Measurements from ENCODE around the gene SORBS2. TPM values are rescaled to one million over a fixed set of nuclear protein-coding genes. Genes with fewer than 3 reads are reported as not detected.

SORBS2 gene
- total and polyA plus RNA-seq, 4 donors = 11.2 to 70.4 (median 26.4) TPM

GRCh38 chr4:185839194-185839712, 27.3 kb upstream of the SORBS2 start:
- peak; percentile 38 to 55 (median 48) for DNase-seq

GRCh38 chr4:185838514-185839193, 26.7 kb upstream of the SORBS2 start:
- DNase-seq = no peak
- H3K9me3 ChIP-seq (ENCODE audit: control insufficient read depth in 4 of 4, insufficient read depth in 3 of 4, low read length in 3 of 4) = no peaks in the 10 kb centered on the region
- no peaks in the 10 kb centered on the region for H3K36me3 ChIP-seq (ENCODE audit: control insufficient read depth in 4 of 4, insufficient read depth in 4 of 4, low read length in 4 of 4)
- no peak overlapping the region for H3K4me3 ChIP-seq
- H3K27me3 ChIP-seq (ENCODE audit: control insufficient read depth in 3 of 3, insufficient read depth in 3 of 3, low read length in 2 of 3) = no peaks in the 10 kb centered on the region
- peak overlapping the region; percentile 21 to 80 for H3K27ac ChIP-seq (ENCODE audit: low read depth in 1 of 2, low read length in 1 of 2)
- peaks cover 0 to 26% (median 16%) of the 10 kb centered on the region in 5 donors for H3K4me1 ChIP-seq (ENCODE audit: control insufficient read depth in 5 of 5, insufficient read depth in 5 of 5, low read length in 5 of 5)
- TF ChIP-seq, protein P1, sequence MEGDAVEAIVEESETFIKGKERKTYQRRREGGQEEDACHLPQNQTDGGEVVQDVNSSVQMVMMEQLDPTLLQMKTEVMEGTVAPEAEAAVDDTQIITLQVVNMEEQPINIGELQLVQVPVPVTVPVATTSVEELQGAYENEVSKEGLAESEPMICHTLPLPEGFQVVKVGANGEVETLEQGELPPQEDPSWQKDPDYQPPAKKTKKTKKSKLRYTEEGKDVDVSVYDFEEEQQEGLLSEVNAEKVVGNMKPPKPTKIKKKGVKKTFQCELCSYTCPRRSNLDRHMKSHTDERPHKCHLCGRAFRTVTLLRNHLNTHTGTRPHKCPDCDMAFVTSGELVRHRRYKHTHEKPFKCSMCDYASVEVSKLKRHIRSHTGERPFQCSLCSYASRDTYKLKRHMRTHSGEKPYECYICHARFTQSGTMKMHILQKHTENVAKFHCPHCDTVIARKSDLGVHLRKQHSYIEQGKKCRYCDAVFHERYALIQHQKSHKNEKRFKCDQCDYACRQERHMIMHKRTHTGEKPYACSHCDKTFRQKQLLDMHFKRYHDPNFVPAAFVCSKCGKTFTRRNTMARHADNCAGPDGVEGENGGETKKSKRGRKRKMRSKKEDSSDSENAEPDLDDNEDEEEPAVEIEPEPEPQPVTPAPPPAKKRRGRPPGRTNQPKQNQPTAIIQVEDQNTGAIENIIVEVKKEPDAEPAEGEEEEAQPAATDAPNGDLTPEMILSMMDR (IDR thresholded peaks at IDR 0.05; ENCODE audit: control extremely low read depth, extremely low read depth) = no peak
- H3K9ac ChIP-seq (ENCODE audit: insufficient read depth in 1 of 2, low read length in 2 of 2) = no peak overlapping the region
- 88 to 91% methylated on average over 11 of the region's 11 CpGs for WGBS, 2 donors
- ATAC-seq (ENCODE audit: insufficient read depth, low FRiP score) = no peak

More at GRCh38 chr4:185839194-185839712, 27.3 kb upstream of the SORBS2 start:
- H3K27me3 ChIP-seq (ENCODE audit: control insufficient read depth in 3 of 3, insufficient read depth in 3 of 3, low read length in 2 of 3) = no peaks in the 10 kb centered on the region
- H3K4me1 ChIP-seq (ENCODE audit: control insufficient read depth in 5 of 5, insufficient read depth in 5 of 5, low read length in 5 of 5) = peaks cover 0 to 26% (median 16%) of the 10 kb centered on the region in 5 donors
- H3K27ac ChIP-seq (ENCODE audit: low read depth in 1 of 2, low read length in 1 of 2) = peak overlapping the region in 1 of 2 donors; percentile 95
- H3K4me3 ChIP-seq = no peak overlapping the region
- peak; percentile 80 for ATAC-seq (ENCODE audit: insufficient read depth, low FRiP score)
- no peak overlapping the region for H3K9ac ChIP-seq (ENCODE audit: insufficient read depth in 1 of 2, low read length in 2 of 2)
- H3K36me3 ChIP-seq (ENCODE audit: control insufficient read depth in 4 of 4, insufficient read depth in 4 of 4, low read length in 4 of 4) = no peaks in the 10 kb centered on the region
- TF ChIP-seq, protein P1 (IDR thresholded peaks at IDR 0.05; ENCODE audit: control extremely low read depth, extremely low read depth) = no peak
- no peaks in the 10 kb centered on the region for H3K9me3 ChIP-seq (ENCODE audit: control insufficient read depth in 4 of 4, insufficient read depth in 3 of 4, low read length in 3 of 4)
- 71 to 82% methylated on average over 9 of the region's 9 CpGs for WGBS, 2 donors

DNA sequence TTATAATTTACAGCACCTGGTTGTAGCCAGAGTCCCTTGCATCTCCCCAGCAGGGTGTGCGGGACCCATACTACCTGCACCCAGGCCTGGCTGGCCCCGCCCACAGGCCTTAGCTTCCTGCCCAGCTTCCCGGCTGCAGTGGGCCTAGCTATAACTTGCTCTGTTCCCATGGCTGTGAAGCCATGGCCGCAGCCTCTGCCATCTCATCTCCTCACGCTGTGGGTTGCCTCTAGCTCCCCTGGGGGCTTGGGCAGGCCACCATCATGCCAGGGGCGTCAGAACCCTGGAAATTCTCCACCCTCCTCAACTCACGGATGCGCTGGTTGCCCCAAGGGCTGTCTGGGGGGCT, 26.1 kb upstream of the SORBS2 start:
- TF ChIP-seq, protein P1 (IDR thresholded peaks at IDR 0.05; ENCODE audit: control extremely low read depth, extremely low read depth) = no peak
- H3K27me3 ChIP-seq (ENCODE audit: control insufficient read depth in 3 of 3, insufficient read depth in 3 of 3, low read length in 2 of 3) = no peaks in the 10 kb centered on the region
- WGBS, 2 donors = 91 to 92% methylated on average over 8 of the region's 8 CpGs
- peaks cover 0 to 26% (median 17%) of the 10 kb centered on the region in 5 donors for H3K4me1 ChIP-seq (ENCODE audit: control insufficient read depth in 5 of 5, insufficient read depth in 5 of 5, low read length in 5 of 5)
- DNase-seq (no peak), ATAC-seq (ENCODE audit: insufficient read depth, low FRiP score) (no peak)
- no peaks in the 10 kb centered on the region for H3K36me3 ChIP-seq (ENCODE audit: control insufficient read depth in 4 of 4, insufficient read depth in 4 of 4, low read length in 4 of 4)
- no peaks in the 10 kb centered on the region for H3K9me3 ChIP-seq (ENCODE audit: control insufficient read depth in 4 of 4, insufficient read depth in 3 of 4, low read length in 3 of 4)
- H3K27ac ChIP-seq (ENCODE audit: low read depth in 1 of 2, low read length in 1 of 2) = peak overlapping the region in 1 of 2 donors; percentile 80
- H3K4me3 ChIP-seq = no peak overlapping the region
- H3K9ac ChIP-seq (ENCODE audit: insufficient read depth in 1 of 2, low read length in 2 of 2) = no peak overlapping the region
